ENCODE measurements around the gene CD63. TPM values are rescaled to one million over a fixed set of nuclear protein-coding genes. Genes with fewer than 3 reads are reported as not detected.

Gene CD63
- total and polyA plus RNA-seq, 2 of the 4 experiments (the other 2 are of a cell fraction), result 995 to 1,398 TPM

DNA sequence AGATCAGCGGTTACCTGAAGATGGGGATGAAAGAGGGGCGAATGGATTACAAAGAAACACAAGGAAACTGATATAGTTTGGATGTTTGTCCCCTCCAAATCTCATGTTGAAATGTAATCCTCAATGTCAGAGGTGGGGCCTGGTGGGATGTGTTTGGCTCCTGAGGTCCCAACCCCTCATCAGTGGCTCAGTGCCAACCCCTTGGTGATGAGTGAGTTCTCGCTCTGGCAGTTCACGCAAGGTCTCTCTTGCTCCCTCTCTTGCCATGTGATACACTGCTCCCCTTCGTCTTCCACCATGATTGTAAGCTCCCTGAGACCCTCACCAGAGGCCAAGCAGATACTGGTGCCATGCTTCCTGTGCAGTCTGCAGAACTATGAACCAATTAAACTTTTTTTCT lies 49.1 kb downstream of the CD63 start (continued):
- TF ChIP-seq CHD1 (IDR thresholded peaks at IDR 0.05; ENCODE audit: low read depth, low read length), result no peak
- TF ChIP-seq BHLHE40 (IDR thresholded peaks at IDR 0.05; ENCODE audit: low read depth, low read length), result no peak
- TF ChIP-seq POLR2A (IDR thresholded peaks at IDR 0.05; ENCODE audit: low read depth, low read length), result no peak
- TF ChIP-seq, protein P1, sequence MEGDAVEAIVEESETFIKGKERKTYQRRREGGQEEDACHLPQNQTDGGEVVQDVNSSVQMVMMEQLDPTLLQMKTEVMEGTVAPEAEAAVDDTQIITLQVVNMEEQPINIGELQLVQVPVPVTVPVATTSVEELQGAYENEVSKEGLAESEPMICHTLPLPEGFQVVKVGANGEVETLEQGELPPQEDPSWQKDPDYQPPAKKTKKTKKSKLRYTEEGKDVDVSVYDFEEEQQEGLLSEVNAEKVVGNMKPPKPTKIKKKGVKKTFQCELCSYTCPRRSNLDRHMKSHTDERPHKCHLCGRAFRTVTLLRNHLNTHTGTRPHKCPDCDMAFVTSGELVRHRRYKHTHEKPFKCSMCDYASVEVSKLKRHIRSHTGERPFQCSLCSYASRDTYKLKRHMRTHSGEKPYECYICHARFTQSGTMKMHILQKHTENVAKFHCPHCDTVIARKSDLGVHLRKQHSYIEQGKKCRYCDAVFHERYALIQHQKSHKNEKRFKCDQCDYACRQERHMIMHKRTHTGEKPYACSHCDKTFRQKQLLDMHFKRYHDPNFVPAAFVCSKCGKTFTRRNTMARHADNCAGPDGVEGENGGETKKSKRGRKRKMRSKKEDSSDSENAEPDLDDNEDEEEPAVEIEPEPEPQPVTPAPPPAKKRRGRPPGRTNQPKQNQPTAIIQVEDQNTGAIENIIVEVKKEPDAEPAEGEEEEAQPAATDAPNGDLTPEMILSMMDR (conservative IDR thresholded peaks at IDR 0.05; ENCODE audit: low read depth, low read length), result no peak
- TF ChIP-seq CEBPB (IDR thresholded peaks at IDR 0.05; ENCODE audit: low read depth, low read length), result no peak

DNA sequence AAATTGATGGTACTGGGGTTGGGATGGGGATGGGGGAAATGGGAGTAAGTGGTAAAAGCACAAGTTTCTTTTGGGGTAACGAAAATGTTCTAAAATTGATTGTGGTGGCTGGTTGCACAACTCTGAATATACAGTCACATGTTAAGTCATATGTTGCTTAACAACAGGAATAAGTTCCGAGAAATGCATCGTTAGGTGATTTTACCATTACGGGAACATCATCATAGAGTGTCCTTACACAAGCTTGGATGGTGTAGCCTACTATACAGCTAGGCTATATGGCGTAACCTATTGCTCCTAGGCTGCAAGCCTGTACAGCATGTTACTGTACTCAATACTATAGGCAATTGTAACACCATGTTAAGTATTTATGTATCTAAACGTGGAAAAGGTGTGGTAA lies 52.1 kb downstream of the CD63 start:
- DNase-seq, result no peak
- intact Hi-C loops (cut with micrococcal nuclease) (no loop called here), dilution Hi-C loops (cut with HindIII; ENCODE audit: low sequenced_read_pairs, unreplicated experiment) (no loop called here), in situ Hi-C loops (cut with MboI; ENCODE audit: low sequenced_read_pairs) (no loop called here)
- Histone ChIP-seq H2AK5ac (ENCODE audit: low read depth, low read length) (no peak overlapping the region), H3K27ac (ENCODE audit: insufficient read depth, low read length) (no peak overlapping the region), H3K4me3 (ENCODE audit: insufficient read depth, low read depth, low read length) (no peak overlapping the region), H3K9ac (ENCODE audit: low read depth, low read length) (no peak overlapping the region), H3K18ac (ENCODE audit: low read depth, low read length) (no peak overlapping the region), H3K27me3 (ENCODE audit: control insufficient read depth, insufficient read depth, low read length) (peaks cover 5% of the 10 kb centered on the region), H2BK5ac (ENCODE audit: low read depth, low read length, poor library complexity, severe bottlenecking) (no peak overlapping the region), H3K9me1 (ENCODE audit: insufficient read depth, low read length) (no peaks in the 10 kb centered on the region), H4K20me1 (ENCODE audit: insufficient read depth, low read length) (no peaks in the 10 kb centered on the region), H2AK9ac (replicated peaks; ENCODE audit: low read depth, low read length, poor library complexity) (no peak overlapping the region), H3K14ac (replicated peaks; ENCODE audit: low read depth, low read length) (no peak overlapping the region), H4K91ac (ENCODE audit: insufficient read depth, low read depth, low read length) (no peak overlapping the region), H3K36me3 (ENCODE audit: control insufficient read depth, insufficient read depth, low read length) (no peaks in the 10 kb centered on the region), H4K8ac (ENCODE audit: low read depth in 2 of 2, low read length in 2 of 2) (no peak overlapping the region), H3K23ac (ENCODE audit: low read depth, low read length) (no peak overlapping the region), H2BK15ac (ENCODE audit: low read depth, low read length) (no peak overlapping the region), H3K4me2 (ENCODE audit: low read depth, low read length) (no peak overlapping the region), H4K5ac (ENCODE audit: low read depth, low read length) (no peak overlapping the region), H3K79me1 (ENCODE audit: low read depth in 1 of 2, low read length in 2 of 2) (no peaks in the 10 kb centered on the region), H3K4me1 (ENCODE audit: control insufficient read depth, insufficient read depth, low read length) (peaks cover 2% of the 10 kb centered on the region; the same call in 1 of the 2 replicates), H2AFZ (replicated peaks; ENCODE audit: low read length, poor library complexity) (no peak overlapping the region), H2BK20ac (ENCODE audit: low read depth, low read length) (no peak overlapping the region), H3K4ac (ENCODE audit: low read depth, low read length) (no peak overlapping the region), H3K9me3 (ENCODE audit: control insufficient read depth, insufficient read depth, low read length) (no peaks in the 10 kb centered on the region), H2BK120ac (ENCODE audit: low read depth, low read length) (no peak overlapping the region), H3K56ac (ENCODE audit: extremely low read depth, insufficient read depth, low read length) (no peak overlapping the region)
- ATAC-seq (ENCODE audit: low read depth), result no peak
- CTCF ChIA-PET, result interaction anchor here (1.1 kb wide), 1 partner anchor 20 kb away, joined by 3 read pairs; no protein-coding TSS in a partner anchor
- TF ChIP-seq, protein P1 (conservative IDR thresholded peaks at IDR 0.05; ENCODE audit: low read depth, low read length), result no peak
- peak; percentile 45 for TF ChIP-seq CEBPB (IDR thresholded peaks at IDR 0.05; ENCODE audit: low read depth, low read length)
- no peak for TF ChIP-seq RCOR1 (IDR thresholded peaks at IDR 0.05; ENCODE audit: insufficient replicate concordance, low read length)
- POLR2A ChIA-PET (ENCODE audit: unreplicated experiment), result no interaction called here
- no CpG with 5 or more reads among the region's 6 CpGs for WGBS, 2 experiments (ENCODE audit: extremely low coverage in 2 of 2, insufficient read length in 1 of 2)
- BruUV-seq (replicated peaks), result no TSS peak
